Peyer's patch (tissue), 4 donors: ENCODE results near the gene ACTR1B.

Experiments
- CTCF ChIP-seq, 6 experiments: fragments of 450-650 bp in 4 of 6; fragments of 200-600 bp in 2 of 6; sonication (generic) in 1 of 6; IDR thresholded peaks; one replicate each; pipeline ENCODE4 v1.5.1; 2017 to 2019; ENCODE audit warnings: antibody characterized with exemption in 6 of 6, mild to moderate bottlenecking in 3 of 6, moderate library complexity in 1 of 6
- POLR2A ChIP-seq, 2 donors: fragments of 450-650 bp; IDR thresholded peaks; one replicate each; pipeline ENCODE4 v1.5.1; 2017; ENCODE audit warnings: antibody characterized with exemption in 2 of 2, mild to moderate bottlenecking in 2 of 2, moderate library complexity in 2 of 2

GRCh38 chr2:97658691-97659157 lies 5.1 kb downstream of the ACTR1B start:
- TF ChIP-seq CTCF (IDR thresholded peaks at IDR 0.05) (no peak), POLR2A (IDR thresholded peaks at IDR 0.05) (no peak)
